GM12878 (cell line): ENCODE results near the gene NADSYN1. TPM values are rescaled to one million over a fixed set of nuclear protein-coding genes. Genes with fewer than 3 reads are reported as not detected.

Experiments used
- ATAC-seq: fragments of 200-7000 bp; cut with Tn5 transposase; 3 replicates; pipeline ENCODE4 v1.9.1; 2020; ENCODE audit warnings: mild to moderate bottlenecking, moderate library complexity
- BruUV-seq: library from RNA; stranded (reverse); fragments of 400-500 nt; replicated peaks from 2 replicates; lab custom pipeline; 2021; lab: Mats Ljungman, UMichigan
- CTCF ChIA-PET: fragments of 300-600 bp; sonication (Branson Sonifier 250); formaldehyde crosslinking; extraction: SDS; loops from one replicate; lab custom pipeline; 2021; ENCODE audit warnings: inconsistent platforms; lab: Yijun Ruan, JAX
- POLR2A ChIA-PET: fragments of 350-600 bp; formaldehyde crosslinking; extraction: SDS; loops from one replicate; lab custom pipeline; 2021; ENCODE audit warnings: inconsistent platforms; lab: Charles Lee
- RAD21 ChIA-PET: fragments of 300-600 bp; sonication (Branson Sonifier 250); formaldehyde crosslinking; loops from one replicate; lab custom pipeline; 2023; ENCODE audit warnings: antibody characterized with exemption; ENCODE audit not compliant: unreplicated experiment; lab: Charles Lee
- SMC1A ChIA-PET: fragments of 300-600 bp; sonication (Branson Sonifier 250); formaldehyde crosslinking; loops from one replicate; lab custom pipeline; 2023; ENCODE audit not compliant: unreplicated experiment, uncharacterized antibody; lab: Charles Lee
- DNase-seq: peaks from one replicate; pipeline ENCODE4 v3.0.0-alpha.2; 2011; ENCODE audit warnings: low read depth, low spot score
- FAIRE-seq: peaks from 3 replicates; lab custom pipeline; 2011; peaks lifted over from hg19 to GRCh38; lab: Jason Lieb, UNC
- H2AFZ ChIP-seq: 2 replicates; pipeline ENCODE4 v1.6.0; 2011; ENCODE audit warnings: low read depth, low read length, control low read depth; ENCODE audit not compliant: control insufficient read depth
- H3K27ac ChIP-seq: 2 replicates; pipeline ENCODE4 v1.5.1; 2011; ENCODE audit warnings: control low read depth; ENCODE audit not compliant: control insufficient read depth, insufficient read depth
- H3K27me3 ChIP-seq, 2 experiments: replicated peaks in 1 of 2; 2 replicates each; pipeline versions ENCODE4 v1.6.0 to v1.6.1; 2011; ENCODE audit warnings: low read length in 1 of 2; ENCODE audit not compliant: control insufficient read depth in 2 of 2, insufficient read depth in 2 of 2
- H3K36me3 ChIP-seq, 2 experiments: 2 replicates each; pipeline ENCODE4 v1.5.1; 2011; ENCODE audit warnings: low read length in 1 of 2; ENCODE audit not compliant: control insufficient read depth in 2 of 2, insufficient read depth in 2 of 2
- H3K4me1 ChIP-seq: 2 replicates; pipeline ENCODE4 v1.6.1; 2011; ENCODE audit warnings: mild to moderate bottlenecking, low read length, moderate library complexity, mixed read lengths; ENCODE audit not compliant: control insufficient read depth, insufficient read depth
- H3K4me2 ChIP-seq: 2 replicates; pipeline ENCODE4 v1.6.0; 2011; ENCODE audit warnings: control low read depth; ENCODE audit not compliant: control insufficient read depth, insufficient read depth
- H3K4me3 ChIP-seq: fragments of 200-600 bp; sonication (generic); 2 replicates; pipeline ENCODE4 v1.5.1; 2016
- H3K79me2 ChIP-seq: 2 replicates; pipeline ENCODE4 v1.6.0; 2011; ENCODE audit warnings: low read length; ENCODE audit not compliant: control insufficient read depth, insufficient read depth
- H3K9ac ChIP-seq: 2 replicates; pipeline ENCODE4 v1.8.0; 2011; ENCODE audit warnings: low read length, control low read depth, mixed read lengths; ENCODE audit not compliant: control insufficient read depth, insufficient read depth
- H3K9me3 ChIP-seq: replicated peaks from 3 replicates; pipeline ENCODE4 v1.5.1; 2011; ENCODE audit warnings: mild to moderate bottlenecking, low read length; ENCODE audit not compliant: control insufficient read depth, insufficient read depth
- H4K20me1 ChIP-seq: 2 replicates; pipeline ENCODE4 v1.6.0; 2011; ENCODE audit not compliant: control insufficient read depth, insufficient read depth
- EED ChIP-seq: sonication (generic); IDR thresholded peaks from 2 replicates; pipeline ENCODE4 v1.6.1; 2016; ENCODE audit warnings: antibody characterized with exemption, low read depth
- JUNB ChIP-seq: IDR thresholded peaks from 2 replicates; pipeline ENCODE4 v1.6.1; 2016; ENCODE audit warnings: antibody characterized with exemption, mild to moderate bottlenecking
- MEF2B ChIP-seq: fragments of 450-650 bp; IDR thresholded peaks from 2 replicates; pipeline ENCODE4 v1.6.1; 2018; ENCODE audit warnings: mild to moderate bottlenecking, moderate library complexity; ENCODE audit not compliant: partially characterized antibody, poor library complexity, severe bottlenecking
- MYC ChIP-seq: IDR thresholded peaks from 2 replicates; pipeline ENCODE4 v1.6.1; 2011; ENCODE audit warnings: mild to moderate bottlenecking, low read length, moderate library complexity, inconsistent platforms; ENCODE audit not compliant: insufficient read depth, insufficient replicate concordance, insufficient read length, severe bottlenecking
- NFYA ChIP-seq: IDR thresholded peaks from 2 replicates; pipeline ENCODE4 v1.6.1; 2011; ENCODE audit warnings: low read depth, mild to moderate bottlenecking, low read length, improper control_type of control experiment, borderline replicate concordance
- SIN3A ChIP-seq: IDR thresholded peaks from 2 replicates; pipeline ENCODE4 v1.6.1; 2012; ENCODE audit warnings: low read depth, low read length, improper control_type of control experiment
- STAT1 ChIP-seq: fragments of 450-650 bp; conservative IDR thresholded peaks from 2 replicates; pipeline ENCODE4 v1.6.1; 2014; ENCODE audit warnings: antibody characterized with exemption, mild to moderate bottlenecking
- SUPT20H ChIP-seq: IDR thresholded peaks from 2 replicates; pipeline ENCODE4 v1.6.1; 2011; ENCODE audit warnings: low read depth, mild to moderate bottlenecking, low read length, moderate library complexity, borderline replicate concordance; ENCODE audit not compliant: control insufficient read depth
- ZSCAN29 ChIP-seq: fragments of 450-650 bp; IDR thresholded peaks from 2 replicates; pipeline ENCODE4 v1.6.1; 2017; ENCODE audit warnings: mild to moderate bottlenecking, moderate library complexity
- WGBS: methylation state at CpG from one replicate; pipeline ENCODE4 v1.1.6; 2016; ENCODE audit warnings: low lambda C conversion rate; ENCODE audit not compliant: insufficient replicate concordance, insufficient coverage; ENCODE audit errors: missing lambda C conversion rate; 5-methylcytosine and 5-hydroxymethylcytosine counted together
- in situ Hi-C: fragments of 300-500 bp; cut with MboI; formaldehyde crosslinking; loops from 9 replicates; pipeline ENCODE4 v1.14.3; 2018; ENCODE audit warnings: mixed read lengths
- intact Hi-C: fragments of 100-400 bp; cut with micrococcal nuclease; formaldehyde crosslinking; loops from one replicate; pipeline ENCODE4 v1.14.2; 2022; ENCODE audit not compliant: unreplicated experiment
- polyA plus RNA-seq, 11 experiments: library from polyadenylated mRNA; depleted of rRNA in 4 of 11; unstranded in 6 of 11; stranded (reverse) in 5 of 11; fragments of >200 nt; fragmentation: Nextera tagmentation in 4 of 11; fragmentation: Illumina TruSeq in 1 of 11; extraction: Ambion mirVana in 4 of 11; extraction: Trizol in 1 of 11; gene quantifications; 1 replicate in 1 of 11; 2 replicates in 10 of 11; pipeline versions ENCODE4 v1.2.1 to v1.2.3, GENCODE V29; 2011 to 2016; ENCODE audit warnings: inconsistent platforms in 2 of 11, missing spikeins in 2 of 11, low read depth in 1 of 11
- total RNA-seq, 4 experiments: library from RNA; depleted of rRNA in 3 of 4; stranded (reverse); fragments of >200 nt in 3 of 4; fragmentation: Illumina TruSeq in 1 of 4; extraction: Trizol in 1 of 4; gene quantifications; 2 replicates each; pipeline versions ENCODE4 v1.2.1 to v1.2.3, GENCODE V29; 2013 to 2021

Gene NADSYN1
- total and polyA plus RNA-seq, 10 of the 15 experiments (the other 5 are each of a cell fraction or from before 2014, with no cell fraction given), result 12.2 to 90.2 (median 69.5) TPM

GRCh38 chr11:71476031-71476430 lies 23.0 kb downstream of the NADSYN1 start:
- Histone ChIP-seq H4K20me1 (no peaks in the 10 kb centered on the region), H3K27me3 (no peaks in the 10 kb centered on the region), H3K4me2 (no peak overlapping the region), H3K4me1 (no peaks in the 10 kb centered on the region), H3K36me3 (peaks cover 20 to 38% of the 10 kb centered on the region in 2 experiments), H3K9ac (no peak overlapping the region), H3K27ac (no peak overlapping the region), H3K9me3 (no peaks in the 10 kb centered on the region), H3K79me2 (no peaks in the 10 kb centered on the region), H3K4me3 (no peak overlapping the region), H2AFZ (no peak overlapping the region)
- FAIRE-seq (no peak), DNase-seq (no peak), ATAC-seq (no peak)
- intact Hi-C loops, result no loop called here
- ChIA-PET POLR2A (no interaction called here), SMC1A (no interaction called here), CTCF (no interaction called here), RAD21 (no interaction called here)
- TF ChIP-seq MEF2B (no peak), NFYA (no peak), SUPT20H (no peak), STAT1 (no peak), SIN3A (no peak), MYC (no peak), EED (no peak), ZSCAN29 (no peak), JUNB (no peak)
- no TSS peak for BruUV-seq
- in situ Hi-C loops, result no loop called here
- WGBS, result 96% methylated on average over 21 of the region's 21 CpGs
